IgD-negative memory B cell (primary cell): ENCODE measurements around the gene BBS12. TPM values are rescaled to one million over a fixed set of nuclear protein-coding genes. Genes with fewer than 3 reads are reported as not detected.

Experiments used
- H3K27ac Mint-ChIP-seq, 3 donors: one replicate each; pipeline ENCODE4 v1.8.0; 2020 to 2022; ENCODE audit warnings: mild to moderate bottlenecking in 3 of 3, mixed read lengths in 3 of 3, moderate library complexity in 1 of 3
- H3K27me3 Mint-ChIP-seq: one replicate; pipeline ENCODE4 v1.8.0; 2021; ENCODE audit warnings: mixed read lengths
- H3K36me3 Mint-ChIP-seq: one replicate; pipeline ENCODE4 v1.8.0; 2020; ENCODE audit warnings: mild to moderate bottlenecking, mixed read lengths
- H3K4me1 Mint-ChIP-seq, 3 donors: one replicate each; pipeline ENCODE4 v1.8.0; 2020 to 2022; ENCODE audit warnings: mixed read lengths in 3 of 3, mild to moderate bottlenecking in 1 of 3
- H3K4me3 Mint-ChIP-seq, 4 donors: one replicate each; pipeline ENCODE4 v1.8.0; 2020 to 2022; ENCODE audit warnings: mild to moderate bottlenecking in 4 of 4, mixed read lengths in 4 of 4, moderate library complexity in 3 of 4
- H3K9me3 Mint-ChIP-seq, 3 donors: one replicate each; pipeline ENCODE4 v1.8.0; 2020 to 2021; ENCODE audit warnings: mixed read lengths in 3 of 3, mild to moderate bottlenecking in 1 of 3
- polyA plus RNA-seq: library from polyadenylated mRNA; unstranded; fragments of 300-500 nt; fragmentation: Illumina TruSeq; gene quantifications from one replicate; pipeline ENCODE4 v1.2.3, GENCODE V29; 2021

Gene BBS12
- polyA plus RNA-seq, 1 donor from 2014 or later: 0.68 TPM

GRCh38 chr4:122705547-122706117 lies 26.9 kb upstream of the BBS12 start:
- H3K9me3 Mint-ChIP-seq: no peaks in the 10 kb centered on the region
- no peak overlapping the region for H3K4me3 Mint-ChIP-seq
- peaks cover 4% of the 10 kb centered on the region for H3K27me3 Mint-ChIP-seq
- H3K4me1 Mint-ChIP-seq: peaks cover 0 to 5% (median 0%) of the 10 kb centered on the region in 3 donors
- H3K36me3 Mint-ChIP-seq: no peaks in the 10 kb centered on the region
- H3K27ac Mint-ChIP-seq: peak overlapping the region in 1 of 3 donors; percentile 28

DNA sequence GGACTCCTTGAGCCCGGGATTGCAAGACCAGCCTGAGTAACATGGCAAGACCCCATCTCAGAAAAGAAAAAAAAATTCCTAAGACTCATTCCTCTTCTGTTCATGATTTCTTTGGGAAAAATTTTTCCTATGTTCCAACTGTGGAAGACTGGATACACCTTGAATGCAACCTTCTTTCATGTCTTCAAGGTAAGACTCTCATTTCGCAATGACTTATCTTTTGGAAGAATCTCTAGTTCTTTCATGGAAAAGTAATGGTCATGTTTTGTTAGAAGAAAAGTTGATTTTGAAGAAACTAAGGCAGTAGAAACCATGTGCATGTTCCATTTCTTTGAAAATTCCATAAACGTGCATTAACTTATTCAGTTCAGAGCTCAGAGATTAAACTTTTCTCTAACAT lies 26.0 kb upstream of the BBS12 start:
- Mint-ChIP-seq H3K4me1 (peaks cover 0 to 7% (median 0%) of the 10 kb centered on the region in 3 donors), H3K9me3 (no peaks in the 10 kb centered on the region), H3K27me3 (peaks cover 4% of the 10 kb centered on the region), H3K27ac (no peak overlapping the region), H3K36me3 (no peaks in the 10 kb centered on the region), H3K4me3 (no peak overlapping the region)

GRCh38 chr4:122707497-122707896 lies 25.0 kb upstream of the BBS12 start:
- H3K27me3 Mint-ChIP-seq: peaks cover 2% of the 10 kb centered on the region
- peaks cover 0 to 7% (median 0%) of the 10 kb centered on the region in 3 donors for H3K4me1 Mint-ChIP-seq
- no peaks in the 10 kb centered on the region for H3K36me3 Mint-ChIP-seq
- H3K27ac Mint-ChIP-seq: no peak overlapping the region
- no peaks in the 10 kb centered on the region for H3K9me3 Mint-ChIP-seq
- no peak overlapping the region for H3K4me3 Mint-ChIP-seq

DNA sequence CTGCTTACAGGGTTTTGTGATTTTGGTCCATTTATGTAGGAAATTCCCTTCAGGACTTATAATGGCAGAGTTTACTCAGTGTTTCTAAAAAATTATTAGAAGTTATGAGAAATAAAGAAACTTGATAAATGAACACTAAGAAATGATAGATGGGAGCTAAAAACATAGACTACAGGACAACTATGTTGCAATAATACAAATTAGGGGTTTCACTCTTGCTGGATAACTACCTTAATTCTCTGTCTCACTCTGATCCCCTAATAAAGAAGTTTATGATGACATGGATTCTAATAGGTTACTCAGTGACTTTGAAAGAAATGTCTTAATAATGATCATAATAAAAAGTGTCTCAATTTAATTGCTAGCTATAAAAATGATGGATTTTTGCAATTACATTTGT lies 23.3 kb upstream of the BBS12 start:
- H3K27ac Mint-ChIP-seq: no peak overlapping the region
- H3K4me3 Mint-ChIP-seq: no peak overlapping the region
- H3K27me3 Mint-ChIP-seq: peaks cover 2% of the 10 kb centered on the region
- H3K4me1 Mint-ChIP-seq: peaks cover 0 to 7% (median 0%) of the 10 kb centered on the region in 3 donors
- no peaks in the 10 kb centered on the region for H3K36me3 Mint-ChIP-seq
- H3K9me3 Mint-ChIP-seq: no peaks in the 10 kb centered on the region

DNA sequence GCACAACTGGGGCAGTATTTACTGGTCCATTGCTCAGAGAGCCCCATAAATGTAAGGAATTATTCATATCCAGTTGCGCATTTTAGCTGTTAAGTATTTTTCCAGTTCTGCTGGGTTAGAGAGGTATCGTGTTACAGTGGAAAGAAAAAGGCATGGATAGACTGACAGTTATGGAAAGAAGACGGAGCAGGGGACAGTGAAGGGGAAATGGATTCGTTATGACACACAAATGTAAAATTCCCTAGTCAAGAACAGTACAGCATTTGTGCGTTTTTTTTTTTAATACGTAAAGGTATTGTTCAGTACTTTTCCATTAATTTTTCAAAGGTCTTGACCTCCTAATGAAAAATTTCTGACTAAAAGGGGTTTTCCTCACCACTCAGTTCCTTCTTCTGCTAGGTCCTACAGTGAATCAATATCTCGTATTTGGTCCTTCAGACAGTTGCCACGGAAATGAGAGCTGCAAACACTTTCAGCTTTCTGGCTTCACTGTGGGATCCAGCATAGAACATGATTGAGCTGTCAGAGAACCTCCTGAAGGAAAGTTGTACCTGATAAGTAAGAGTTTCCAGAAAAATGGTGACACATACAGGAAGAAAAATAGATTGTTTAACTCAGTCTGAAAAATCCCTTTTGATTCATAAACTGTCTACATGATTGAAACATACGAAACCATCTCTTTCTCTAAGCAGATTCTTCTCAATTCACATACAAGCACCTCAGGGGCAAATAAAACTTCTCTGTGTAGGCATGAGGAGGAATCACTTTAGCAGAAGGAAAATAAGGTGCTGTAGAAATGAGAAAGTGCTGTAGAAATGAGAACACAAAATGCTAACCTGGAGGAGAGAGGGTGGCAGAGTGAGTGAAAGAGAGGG lies 21.8 kb upstream of the BBS12 start:
- Mint-ChIP-seq H3K9me3 (no peaks in the 10 kb centered on the region), H3K4me1 (peaks cover 0 to 7% (median 0%) of the 10 kb centered on the region in 3 donors), H3K27me3 (peaks cover 4% of the 10 kb centered on the region), H3K4me3 (no peak overlapping the region), H3K27ac (peak overlapping the region in 1 of 3 donors; percentile 47), H3K36me3 (no peaks in the 10 kb centered on the region)

DNA sequence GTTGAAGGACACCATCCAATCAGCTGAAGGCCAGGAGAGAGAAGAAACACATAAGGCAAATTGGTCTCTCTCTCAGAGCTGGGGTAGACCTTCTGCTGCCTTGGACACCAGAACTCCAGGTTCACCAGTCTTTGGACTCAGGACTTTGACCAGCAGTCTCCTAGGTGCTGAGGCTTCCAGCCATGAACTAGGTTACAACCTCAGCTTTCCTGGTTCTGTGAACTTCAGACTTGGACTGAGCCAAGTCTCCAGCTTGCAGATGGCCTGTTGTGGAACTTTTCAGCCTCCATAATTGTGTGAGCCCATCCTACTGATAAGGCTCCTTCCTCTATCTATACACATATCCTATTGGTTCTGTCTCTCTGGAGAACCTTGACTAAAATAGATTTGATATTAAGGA lies 20.6 kb upstream of the BBS12 start:
- Mint-ChIP-seq H3K36me3 (no peaks in the 10 kb centered on the region), H3K27me3 (peaks cover 4% of the 10 kb centered on the region), H3K4me1 (peaks cover 0 to 7% (median 2%) of the 10 kb centered on the region in 3 donors), H3K9me3 (no peaks in the 10 kb centered on the region), H3K4me3 (no peak overlapping the region), H3K27ac (peak overlapping the region in 1 of 3 donors; percentile 47)

GRCh38 chr4:122712782-122713181 lies 19.7 kb upstream of the BBS12 start:
- Mint-ChIP-seq H3K9me3 (no peaks in the 10 kb centered on the region), H3K4me3 (no peak overlapping the region), H3K36me3 (no peaks in the 10 kb centered on the region), H3K27ac (no peak overlapping the region), H3K27me3 (peaks cover 4% of the 10 kb centered on the region), H3K4me1 (peaks cover 0 to 7% (median 2%) of the 10 kb centered on the region in 3 donors)

GRCh38 chr4:122715221-122715620 lies 17.3 kb upstream of the BBS12 start:
- Mint-ChIP-seq H3K4me3 (no peak overlapping the region), H3K4me1 (peaks cover 0 to 7% (median 2%) of the 10 kb centered on the region in 3 donors), H3K9me3 (no peaks in the 10 kb centered on the region), H3K27me3 (peaks cover 5% of the 10 kb centered on the region), H3K36me3 (no peaks in the 10 kb centered on the region), H3K27ac (no peak overlapping the region)

GRCh38 chr4:122716825-122717448 lies 15.6 kb upstream of the BBS12 start:
- Mint-ChIP-seq H3K4me1 (peaks cover 0 to 2% (median 0%) of the 10 kb centered on the region in 3 donors), H3K4me3 (no peak overlapping the region), H3K9me3 (no peaks in the 10 kb centered on the region), H3K36me3 (no peaks in the 10 kb centered on the region), H3K27ac (no peak overlapping the region), H3K27me3 (peaks cover 4% of the 10 kb centered on the region)

DNA sequence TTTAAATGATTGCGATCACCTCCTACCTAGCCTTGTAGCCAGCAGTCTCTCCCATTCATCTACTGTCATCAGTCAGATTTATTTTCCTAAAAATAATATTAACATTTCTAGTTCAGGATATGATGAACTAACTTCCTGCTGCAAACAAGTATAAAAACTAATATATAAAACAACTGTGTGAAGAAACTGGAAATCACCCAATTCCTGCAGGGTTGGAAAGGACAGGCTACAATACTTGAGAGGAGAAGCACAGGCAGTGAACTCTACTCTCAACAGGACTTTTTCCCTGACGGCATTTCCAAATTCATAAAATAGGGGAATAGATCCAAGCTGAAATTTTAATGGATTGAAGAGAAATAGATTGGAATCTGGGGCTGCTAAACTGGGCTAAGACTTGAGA lies 14.2 kb upstream of the BBS12 start:
- Mint-ChIP-seq H3K4me3 (no peak overlapping the region), H3K9me3 (no peaks in the 10 kb centered on the region), H3K4me1 (peaks cover 0 to 2% (median 0%) of the 10 kb centered on the region in 3 donors), H3K27me3 (peaks cover 4% of the 10 kb centered on the region), H3K27ac (no peak overlapping the region), H3K36me3 (no peaks in the 10 kb centered on the region)

DNA sequence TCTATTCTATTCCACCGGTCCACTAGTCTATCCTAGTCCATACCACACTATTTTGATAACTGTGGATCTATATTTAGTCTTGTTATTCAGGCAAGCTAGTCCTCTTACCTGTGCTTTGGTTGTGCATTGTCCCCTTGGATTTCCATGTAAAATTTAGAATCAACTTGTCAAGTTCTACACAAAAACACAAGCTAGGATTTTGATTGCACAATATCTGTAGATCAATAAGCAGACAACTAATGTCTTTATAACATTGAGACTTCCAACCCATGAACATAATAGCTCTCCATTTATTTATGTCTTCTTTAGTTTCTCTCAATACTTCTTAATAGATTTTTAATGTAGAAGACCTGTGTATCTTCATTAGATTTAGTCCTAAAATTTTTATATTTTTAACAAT lies 10.2 kb upstream of the BBS12 start:
- no peak overlapping the region for H3K27ac Mint-ChIP-seq
- H3K27me3 Mint-ChIP-seq: peaks cover 2% of the 10 kb centered on the region
- no peaks in the 10 kb centered on the region for H3K4me1 Mint-ChIP-seq
- H3K36me3 Mint-ChIP-seq: peaks cover 2% of the 10 kb centered on the region
- H3K4me3 Mint-ChIP-seq: no peak overlapping the region
- H3K9me3 Mint-ChIP-seq: no peaks in the 10 kb centered on the region

DNA sequence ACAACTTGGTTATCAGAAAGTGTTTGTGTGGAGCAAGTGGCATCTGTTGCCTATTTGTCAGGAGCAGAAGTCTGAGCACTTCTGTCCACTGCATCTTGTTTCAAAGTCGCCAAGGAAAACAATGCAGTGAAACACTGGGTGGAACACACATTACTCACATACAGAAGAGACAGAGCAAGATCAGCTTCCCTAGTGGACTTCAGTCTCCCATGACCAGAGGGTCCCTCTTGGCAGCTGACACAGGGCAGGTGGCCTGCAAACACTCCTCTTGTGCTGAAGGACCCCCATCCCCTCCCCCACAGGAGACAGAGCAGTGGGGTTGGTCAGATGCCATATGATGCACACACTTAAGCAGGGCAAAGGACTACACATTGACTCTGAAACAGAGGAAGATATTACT lies 3.6 kb upstream of the BBS12 start:
- no peak overlapping the region for H3K27ac Mint-ChIP-seq
- peaks cover 6 to 9% (median 8%) of the 10 kb centered on the region in 3 donors for H3K4me1 Mint-ChIP-seq

GRCh38 chr4:122731676-122732075 lies 828 bp upstream of the BBS12 start:
- Mint-ChIP-seq H3K4me3 (peak overlapping the region in 1 of 4 donors; percentile 18), H3K27me3 (no peaks in the 10 kb centered on the region), H3K27ac (peak overlapping the region in 2 of 3 donors; percentile 97), H3K36me3 (peaks cover 5% of the 10 kb centered on the region), H3K9me3 (no peaks in the 10 kb centered on the region), H3K4me1 (peaks cover 6 to 9% (median 8%) of the 10 kb centered on the region in 3 donors)

More for the DNA sequence above, 3.6 kb upstream of the BBS12 start:
- Mint-ChIP-seq H3K36me3 (peaks cover 2% of the 10 kb centered on the region), H3K27me3 (no peaks in the 10 kb centered on the region), H3K4me3 (no peak overlapping the region), H3K9me3 (no peaks in the 10 kb centered on the region)

- Mint-ChIP-seq H3K27ac (peak overlapping the region in 2 of 3 donors; percentile 97), H3K27me3 (no peaks in the 10 kb centered on the region), H3K4me3 (peak overlapping the region in 3 of 4 donors; percentile 90 to 97 (median 97)), H3K9me3 (no peaks in the 10 kb centered on the region), H3K36me3 (peaks cover 10% of the 10 kb centered on the region), H3K4me1 (peaks cover 6 to 10% (median 8%) of the 10 kb centered on the region in 3 donors)
Observed at GRCh38 chr4:122733787-122734120, 1.2 kb downstream of the BBS12 start.

GRCh38 chr4:122739174-122739573 lies 6.7 kb downstream of the BBS12 start:
- Mint-ChIP-seq H3K4me1 (peaks cover 0 to 1% (median 0%) of the 10 kb centered on the region in 3 donors), H3K36me3 (peaks cover 13% of the 10 kb centered on the region), H3K9me3 (no peaks in the 10 kb centered on the region), H3K4me3 (no peak overlapping the region), H3K27me3 (no peaks in the 10 kb centered on the region), H3K27ac (no peak overlapping the region)
